PC-3 (cell line): ENCODE data around the gene EPHB2. TPM values are rescaled to one million over a fixed set of nuclear protein-coding genes. Genes with fewer than 3 reads are reported as not detected.

Experiments
- ATAC-seq: fragments of 200-7000 bp; cut with Tn5 transposase; 2 replicates; pipeline ENCODE4 v1.9.1; 2020; ENCODE audit warnings: mild to moderate bottlenecking, moderate library complexity
- BruUV-seq: library from RNA; stranded (reverse); fragments of 400-500 nt; replicated peaks from 2 replicates; lab custom pipeline; 2021; lab: Mats Ljungman, UMichigan
- CTCF ChIA-PET: fragments of 300-600 bp; sonication (Branson Sonifier 250); formaldehyde crosslinking; loops from one replicate; lab custom pipeline; 2022; ENCODE audit warnings: antibody characterized with exemption; lab: Charles Lee
- POLR2A ChIA-PET: fragments of 300-600 bp; sonication (Branson Sonifier 250); formaldehyde crosslinking; loops from one replicate; lab custom pipeline; 2022; ENCODE audit warnings: antibody characterized with exemption; ENCODE audit not compliant: unreplicated experiment; lab: Charles Lee
- DNase-seq: peaks from one replicate; pipeline ENCODE4 v3.0.0-alpha.2; 2015
- H2AFZ ChIP-seq: fragments of 300-600 bp; sonication (generic); 2 replicates; pipeline ENCODE4 v1.6.0; 2016; ENCODE audit warnings: antibody characterized with exemption, low read length
- H3F3A ChIP-seq: fragments of 300-600 bp; sonication (generic); one replicate; pipeline ENCODE4 v1.6.0; 2017; ENCODE audit warnings: antibody characterized with exemption, low read length, control low read depth, mild to moderate bottlenecking; ENCODE audit not compliant: unreplicated experiment
- H3K27ac ChIP-seq: fragments of 300-600 bp; sonication (generic); 2 replicates; pipeline ENCODE4 v1.5.1; 2016; ENCODE audit warnings: mild to moderate bottlenecking, low read length
- H3K27me3 ChIP-seq: fragments of 300-600 bp; sonication (generic); 2 replicates; pipeline ENCODE4 v1.6.1; 2016; ENCODE audit warnings: low read length, mixed read lengths
- H3K36me3 ChIP-seq: fragments of 300-600 bp; sonication (generic); 2 replicates; pipeline ENCODE4 v1.6.1; 2016; ENCODE audit warnings: low read depth, mixed run types, low read length, mixed read lengths
- H3K4me1 ChIP-seq: fragments of 300-600 bp; sonication (generic); 2 replicates; pipeline ENCODE4 v1.5.1; 2016; ENCODE audit warnings: low read length; ENCODE audit not compliant: insufficient read depth
- H3K4me2 ChIP-seq: fragments of 300-600 bp; sonication (generic); 2 replicates; pipeline ENCODE4 v1.6.0; 2016; ENCODE audit warnings: low read length
- H3K4me3 ChIP-seq: fragments of 300-600 bp; sonication (generic); 2 replicates; pipeline ENCODE4 v1.5.1; 2016; ENCODE audit warnings: mild to moderate bottlenecking, low read length, mixed read lengths
- H3K79me2 ChIP-seq: fragments of 300-600 bp; sonication (generic); 2 replicates; pipeline ENCODE4 v1.6.1; 2017; ENCODE audit warnings: low read length, mixed read lengths
- H3K9ac ChIP-seq: fragments of 300-600 bp; sonication (generic); 2 replicates; pipeline ENCODE4 v1.6.0; 2016; ENCODE audit warnings: mild to moderate bottlenecking, low read length
- H3K9me2 ChIP-seq: fragments of 300-600 bp; sonication (generic); replicated peaks from 2 replicates; pipeline ENCODE4 v1.6.1; 2016; ENCODE audit warnings: mixed run types, low read length, mixed read lengths
- H3K9me3 ChIP-seq: fragments of 300-600 bp; sonication (generic); 2 replicates; pipeline ENCODE4 v1.6.1; 2016; ENCODE audit warnings: low read length, mixed read lengths
- H4K20me1 ChIP-seq: fragments of 300-600 bp; sonication (generic); 2 replicates; pipeline ENCODE4 v1.6.1; 2016; ENCODE audit warnings: low read length, mixed read lengths
- EZH2 ChIP-seq: fragments of 300-600 bp; sonication (generic); IDR thresholded peaks from one replicate; pipeline ENCODE4 v1.6.1; 2017; ENCODE audit warnings: antibody characterized with exemption, mild to moderate bottlenecking, low read length; ENCODE audit not compliant: unreplicated experiment
- EZH2phosphoT487 ChIP-seq: fragments of 300-600 bp; sonication (generic); IDR thresholded peaks from 2 replicates; pipeline ENCODE4 v1.6.1; 2018; ENCODE audit warnings: mild to moderate bottlenecking, antibody characterized with exemption, low read length, borderline replicate concordance
- intact Hi-C: fragments of 100-400 bp; cut with micrococcal nuclease; formaldehyde crosslinking; loops from 2 replicates; pipeline ENCODE4 v1.9.0; 2023
- total RNA-seq: library from RNA; depleted of rRNA; stranded (reverse); fragments of >200 nt; gene quantifications from 2 replicates; pipeline ENCODE4 v1.2.3, GENCODE V29; 2014
- TF ChIP-seq, protein P1 (sequence below): fragments of 300-600 bp; sonication (generic); conservative IDR thresholded peaks from 2 replicates; pipeline ENCODE4 v1.5.1; 2017; ENCODE audit warnings: antibody characterized with exemption, low read depth, mild to moderate bottlenecking, low read length

The EPHB2 gene
- total RNA-seq, 1 experiment from 2014 or later, result 23.2 TPM

DNA sequence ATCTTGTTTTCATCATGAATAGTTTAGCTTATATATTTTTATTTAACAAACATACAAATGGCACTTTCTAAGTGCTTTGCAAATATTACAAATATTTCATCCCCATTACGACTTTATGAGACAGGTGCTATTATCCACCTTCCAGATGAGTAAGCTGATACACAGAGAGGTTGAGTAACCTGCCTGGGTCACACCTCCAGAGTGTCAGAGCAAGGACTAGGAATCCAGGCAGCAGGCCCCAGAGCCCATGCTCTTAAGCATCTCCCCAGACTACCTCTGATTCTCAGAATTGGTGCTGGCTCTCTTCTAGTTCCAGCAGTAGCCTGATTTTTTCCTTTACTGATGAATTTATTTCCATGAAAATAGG is 40.0 kb downstream of the EPHB2 start:
- CTCF ChIA-PET, result interaction anchor here (0.7 kb wide), 1 partner anchor 206 kb away, joined by 4 read pairs; no protein-coding TSS in a partner anchor

GRCh38 chr1:22751124-22751531 is 40.5 kb downstream of the EPHB2 start:
- Histone ChIP-seq H3K9me2 (no peaks in the 10 kb centered on the region), H3K36me3 (no peaks in the 10 kb centered on the region), H3K4me3 (no peak overlapping the region), H3K4me2 (peak overlapping the region; percentile 58), H3K4me1 (peaks cover 48% of the 10 kb centered on the region), H3K9me3 (no peaks in the 10 kb centered on the region), H3F3A (peaks cover 6% of the 10 kb centered on the region), H3K27ac (peak overlapping the region; percentile 79), H4K20me1 (no peaks in the 10 kb centered on the region), H3K9ac (0 out of 2 replicates have a peak overlapping the region, but pooled peaks have one; percentile 4), H3K27me3 (no peaks in the 10 kb centered on the region), H2AFZ (no peak overlapping the region), H3K79me2 (no peaks in the 10 kb centered on the region)
- TF ChIP-seq EZH2phosphoT487 (no peak), EZH2 (no peak)
- TF ChIP-seq, protein P1, sequence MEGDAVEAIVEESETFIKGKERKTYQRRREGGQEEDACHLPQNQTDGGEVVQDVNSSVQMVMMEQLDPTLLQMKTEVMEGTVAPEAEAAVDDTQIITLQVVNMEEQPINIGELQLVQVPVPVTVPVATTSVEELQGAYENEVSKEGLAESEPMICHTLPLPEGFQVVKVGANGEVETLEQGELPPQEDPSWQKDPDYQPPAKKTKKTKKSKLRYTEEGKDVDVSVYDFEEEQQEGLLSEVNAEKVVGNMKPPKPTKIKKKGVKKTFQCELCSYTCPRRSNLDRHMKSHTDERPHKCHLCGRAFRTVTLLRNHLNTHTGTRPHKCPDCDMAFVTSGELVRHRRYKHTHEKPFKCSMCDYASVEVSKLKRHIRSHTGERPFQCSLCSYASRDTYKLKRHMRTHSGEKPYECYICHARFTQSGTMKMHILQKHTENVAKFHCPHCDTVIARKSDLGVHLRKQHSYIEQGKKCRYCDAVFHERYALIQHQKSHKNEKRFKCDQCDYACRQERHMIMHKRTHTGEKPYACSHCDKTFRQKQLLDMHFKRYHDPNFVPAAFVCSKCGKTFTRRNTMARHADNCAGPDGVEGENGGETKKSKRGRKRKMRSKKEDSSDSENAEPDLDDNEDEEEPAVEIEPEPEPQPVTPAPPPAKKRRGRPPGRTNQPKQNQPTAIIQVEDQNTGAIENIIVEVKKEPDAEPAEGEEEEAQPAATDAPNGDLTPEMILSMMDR, result peak; percentile 30; the same call in 1 of the 2 replicates
- CTCF ChIA-PET, result interaction anchor here (0.6 kb wide), 1 partner anchor 220 kb away, joined by 3 read pairs; no protein-coding TSS in a partner anchor
- POLR2A ChIA-PET, result no interaction called here
- DNase-seq, result peak; percentile 51
- intact Hi-C loops, result no loop called here
- no TSS peak for BruUV-seq
- ATAC-seq, result peak; percentile 7; the same call in 1 of the 2 replicates

More for the DNA sequence above, 40.0 kb downstream of the EPHB2 start:
- H3K9me3 ChIP-seq, result no peaks in the 10 kb centered on the region
- no peaks in the 10 kb centered on the region for H3K36me3 ChIP-seq
- POLR2A ChIA-PET, result no interaction called here
- DNase-seq (peak; percentile 75), ATAC-seq (peak; percentile 56)
- H3K4me1 ChIP-seq, result peaks cover 53% of the 10 kb centered on the region
- intact Hi-C loops, result no loop called here
- H3K4me2 ChIP-seq, result peak overlapping the region; percentile 58
- no peak overlapping the region for H3K4me3 ChIP-seq
- no TSS peak for BruUV-seq
- TF ChIP-seq, protein P1, result no peak
- no peak for TF ChIP-seq EZH2
- no peak for TF ChIP-seq EZH2phosphoT487
- H3K27ac ChIP-seq, result peak overlapping the region; percentile 79
- H3F3A ChIP-seq, result peaks cover 6% of the 10 kb centered on the region
- H3K9me2 ChIP-seq, result no peaks in the 10 kb centered on the region
- H2AFZ ChIP-seq, result no peak overlapping the region
- H3K9ac ChIP-seq, result 0 out of 2 replicates have a peak overlapping the region, but pooled peaks have one; percentile 4
- H4K20me1 ChIP-seq, result no peaks in the 10 kb centered on the region
- H3K27me3 ChIP-seq, result no peaks in the 10 kb centered on the region
- no peaks in the 10 kb centered on the region for H3K79me2 ChIP-seq

DNA sequence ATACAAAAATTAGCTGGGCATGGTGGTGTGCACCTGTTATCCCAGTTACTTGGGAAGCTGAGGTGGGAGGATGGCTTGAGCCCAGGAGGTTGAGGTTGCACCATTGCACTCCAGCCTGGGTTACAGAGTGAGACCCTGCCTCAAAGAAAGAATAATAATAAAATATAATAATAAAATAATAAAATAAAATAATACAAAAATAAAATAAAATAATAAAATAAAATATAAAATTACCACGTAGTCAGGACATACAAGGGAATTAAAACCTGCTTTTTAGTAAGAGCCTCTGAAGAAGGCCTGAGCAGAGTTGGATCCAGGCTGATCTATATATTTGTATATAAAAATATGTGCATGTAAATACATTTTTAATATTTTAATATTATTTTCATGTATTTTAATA is 41.7 kb downstream of the EPHB2 start:
- ChIA-PET CTCF (no interaction called here), POLR2A (no interaction called here)
- Histone ChIP-seq H3K4me1 (peaks cover 36% of the 10 kb centered on the region), H3K27ac (no peak overlapping the region), H3K36me3 (no peaks in the 10 kb centered on the region), H3K9ac (no peak overlapping the region), H3K4me2 (no peak overlapping the region), H3K27me3 (no peaks in the 10 kb centered on the region), H4K20me1 (no peaks in the 10 kb centered on the region), H3K9me2 (no peaks in the 10 kb centered on the region), H3K4me3 (no peak overlapping the region), H3F3A (peaks cover 6% of the 10 kb centered on the region), H3K9me3 (no peaks in the 10 kb centered on the region), H2AFZ (no peak overlapping the region), H3K79me2 (no peaks in the 10 kb centered on the region)
- no peak for DNase-seq
- TF ChIP-seq, protein P1, result no peak
- TF ChIP-seq EZH2phosphoT487 (no peak), EZH2 (no peak)
- no TSS peak for BruUV-seq
- intact Hi-C loops, result no loop called here
- no peak for ATAC-seq
